Measurements from ENCODE around the gene DDX43.
"Not testable (repeated sequence)": the region's sequence is repeated elsewhere in the genome, so short reads cannot be mapped to it uniquely, and the experiment has no call there.

Gene DDX43

DNA sequence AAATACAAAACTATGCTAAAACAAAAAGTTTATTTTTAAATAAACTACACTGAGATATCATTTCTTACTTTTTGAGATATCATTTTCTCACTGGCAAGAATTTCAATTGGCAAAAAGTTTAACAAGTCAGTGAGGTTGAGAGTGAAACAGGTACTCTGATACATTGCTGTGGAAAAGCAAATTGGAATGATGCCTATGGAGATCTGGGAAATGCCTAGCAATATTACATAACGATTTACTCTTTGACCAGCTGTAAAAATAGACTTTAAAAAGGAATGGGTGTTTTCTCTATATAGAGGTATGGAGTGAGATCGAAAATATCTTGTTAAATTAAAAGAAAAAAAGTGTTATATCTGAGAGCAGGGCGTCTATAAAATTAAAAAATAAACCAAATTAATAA, 40.6 kb downstream of the DDX43 start:
- Histone ChIP-seq H3K27ac (ENCODE audit: low read length) (no peak overlapping the region), H3K4me1 (ENCODE audit: control insufficient read depth, insufficient read depth, low read length) (no peaks in the 10 kb centered on the region), H3K36me3 (ENCODE audit: control insufficient read depth in 2 of 2, insufficient read depth in 2 of 2, low read length in 2 of 2) (no peaks in the 10 kb centered on the region), H3K27me3 (ENCODE audit: control insufficient read depth in 1 of 2, insufficient read depth in 2 of 2, low read length in 2 of 2) (no peaks in the 10 kb centered on the region), H3K4me3 (ENCODE audit: low read length in 2 of 2) (no peak overlapping the region), H3K9ac (ENCODE audit: low read length in 2 of 2) (no peak overlapping the region), H3K9me3 (ENCODE audit: control insufficient read depth in 2 of 2, low read length in 2 of 2) (no peaks in the 10 kb centered on the region)

DNA sequence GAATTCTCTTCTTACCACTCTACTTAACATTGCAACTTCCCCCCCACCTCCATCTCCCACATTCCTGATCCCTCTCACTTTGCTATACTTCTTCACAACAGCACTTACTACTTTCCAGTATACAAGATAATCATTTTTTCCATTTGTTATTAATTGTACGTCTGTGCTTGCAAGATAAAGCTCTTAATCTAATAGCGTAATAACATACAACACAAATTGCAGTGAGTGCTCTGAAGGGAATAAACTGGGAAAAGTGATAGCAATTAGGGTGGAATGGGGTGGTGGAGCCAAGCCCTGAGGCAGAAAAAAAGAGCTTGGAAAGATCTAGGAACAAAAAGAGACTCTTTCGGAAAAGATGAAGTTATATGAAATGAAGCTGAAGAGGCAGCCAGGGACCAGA, 48.9 kb downstream of the DDX43 start:
- no peak overlapping the region for H3K4me3 ChIP-seq (ENCODE audit: low read length in 2 of 2)
- no peaks in the 10 kb centered on the region for H3K36me3 ChIP-seq (ENCODE audit: control insufficient read depth in 2 of 2, insufficient read depth in 2 of 2, low read length in 2 of 2)
- no peak overlapping the region for H3K27ac ChIP-seq (ENCODE audit: low read length)
- H3K27me3 ChIP-seq (ENCODE audit: control insufficient read depth in 1 of 2, insufficient read depth in 2 of 2, low read length in 2 of 2): no peaks in the 10 kb centered on the region
- no peaks in the 10 kb centered on the region for H3K9me3 ChIP-seq (ENCODE audit: control insufficient read depth in 2 of 2, low read length in 2 of 2)
- H3K4me1 ChIP-seq (ENCODE audit: control insufficient read depth, insufficient read depth, low read length): no peaks in the 10 kb centered on the region
- H3K9ac ChIP-seq (ENCODE audit: low read length in 2 of 2): no peak overlapping the region

DNA sequence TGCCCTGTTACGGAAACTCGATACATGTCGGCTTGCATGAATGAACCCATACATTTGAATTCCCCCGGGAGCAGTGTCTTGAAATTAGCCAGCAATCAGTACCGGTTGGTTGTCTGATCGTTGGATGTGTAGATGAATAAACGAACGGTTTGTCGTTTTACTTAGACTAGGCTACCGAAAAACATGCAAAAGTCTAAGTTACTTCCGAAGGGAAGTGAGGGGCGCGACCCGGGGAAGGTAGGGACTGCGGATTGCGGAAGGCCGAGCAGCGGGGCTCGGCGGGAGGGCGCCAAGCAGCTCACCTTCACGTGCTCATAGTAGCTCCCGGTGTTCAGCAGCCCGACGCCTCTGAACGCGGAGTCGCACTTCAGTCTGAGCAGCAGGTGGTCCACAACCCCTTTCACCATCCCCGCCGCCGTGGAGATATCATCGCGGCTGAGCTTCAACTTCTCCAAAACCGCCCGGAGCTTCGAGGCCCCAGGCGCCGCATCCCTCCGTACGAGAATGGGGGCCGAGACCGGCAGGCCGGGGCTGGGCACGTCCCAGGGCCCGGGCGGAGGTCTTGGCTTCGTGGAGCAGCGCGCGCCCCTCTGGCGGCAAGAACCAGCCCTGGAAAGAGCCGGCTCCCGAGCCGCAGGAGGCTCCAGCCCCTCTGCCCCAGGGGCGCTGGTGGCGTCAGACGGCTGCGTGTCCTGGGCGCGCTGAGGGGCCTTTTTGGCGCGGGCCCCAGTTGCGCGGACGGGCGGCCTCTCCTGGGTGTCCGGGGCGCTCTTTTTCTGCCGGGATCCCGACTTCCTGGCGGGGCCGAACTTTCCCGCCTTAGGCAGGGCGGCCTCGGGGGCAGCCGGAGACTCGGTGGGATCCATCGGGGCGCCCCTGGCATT, 56.8 kb downstream of the DDX43 start:
- Histone ChIP-seq H3K4me3 (ENCODE audit: low read length in 2 of 2) (peak overlapping the region; percentile 77 to 79), H3K36me3 (ENCODE audit: control insufficient read depth in 2 of 2, insufficient read depth in 2 of 2, low read length in 2 of 2) (no peaks in the 10 kb centered on the region), H3K4me1 (ENCODE audit: control insufficient read depth, insufficient read depth, low read length) (peaks cover 11% of the 10 kb centered on the region), H3K27ac (ENCODE audit: low read length) (peak overlapping the region; percentile 24), H3K27me3 (ENCODE audit: control insufficient read depth in 1 of 2, insufficient read depth in 2 of 2, low read length in 2 of 2) (peaks cover 0 to 8% of the 10 kb centered on the region in 2 donors), H3K9ac (ENCODE audit: low read length in 2 of 2) (peak overlapping the region; percentile 64 to 69), H3K9me3 (ENCODE audit: control insufficient read depth in 2 of 2, low read length in 2 of 2) (no peaks in the 10 kb centered on the region)

DNA sequence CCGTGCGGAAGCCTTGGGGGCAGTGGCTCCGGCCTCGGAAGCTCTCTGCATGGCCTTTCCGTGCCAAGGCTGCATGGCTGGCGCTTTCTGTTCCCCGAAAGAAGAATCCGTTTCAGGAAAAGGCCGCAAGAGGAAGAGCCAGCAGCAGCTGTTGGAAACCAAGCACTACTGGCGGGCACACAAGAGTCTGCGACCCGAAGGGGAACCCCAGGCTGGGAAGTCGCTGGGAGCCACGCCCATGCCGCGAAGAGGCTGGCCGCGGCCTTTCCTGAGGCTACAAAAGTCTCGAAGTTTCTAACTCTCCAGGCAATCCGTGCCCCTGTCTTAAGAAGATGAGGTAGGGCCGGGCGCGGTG, 57.5 kb downstream of the DDX43 start, which contains the start of gene CGAS:
Gene CGAS (minus strand): TSS at position 191 of the 355 bp plus-strand sequence. CDS start 116 bp downstream, at position 75.
- Histone ChIP-seq H3K36me3 (ENCODE audit: control insufficient read depth in 2 of 2, insufficient read depth in 2 of 2, low read length in 2 of 2) (no peaks in the 10 kb centered on the region), H3K9ac (ENCODE audit: low read length in 2 of 2) (peak within 1 kb of the TSS; percentile 64 to 69), H3K27me3 (ENCODE audit: control insufficient read depth in 1 of 2, insufficient read depth in 2 of 2, low read length in 2 of 2) (peaks cover 0 to 8% of the 10 kb centered on the region in 2 donors)

DNA sequence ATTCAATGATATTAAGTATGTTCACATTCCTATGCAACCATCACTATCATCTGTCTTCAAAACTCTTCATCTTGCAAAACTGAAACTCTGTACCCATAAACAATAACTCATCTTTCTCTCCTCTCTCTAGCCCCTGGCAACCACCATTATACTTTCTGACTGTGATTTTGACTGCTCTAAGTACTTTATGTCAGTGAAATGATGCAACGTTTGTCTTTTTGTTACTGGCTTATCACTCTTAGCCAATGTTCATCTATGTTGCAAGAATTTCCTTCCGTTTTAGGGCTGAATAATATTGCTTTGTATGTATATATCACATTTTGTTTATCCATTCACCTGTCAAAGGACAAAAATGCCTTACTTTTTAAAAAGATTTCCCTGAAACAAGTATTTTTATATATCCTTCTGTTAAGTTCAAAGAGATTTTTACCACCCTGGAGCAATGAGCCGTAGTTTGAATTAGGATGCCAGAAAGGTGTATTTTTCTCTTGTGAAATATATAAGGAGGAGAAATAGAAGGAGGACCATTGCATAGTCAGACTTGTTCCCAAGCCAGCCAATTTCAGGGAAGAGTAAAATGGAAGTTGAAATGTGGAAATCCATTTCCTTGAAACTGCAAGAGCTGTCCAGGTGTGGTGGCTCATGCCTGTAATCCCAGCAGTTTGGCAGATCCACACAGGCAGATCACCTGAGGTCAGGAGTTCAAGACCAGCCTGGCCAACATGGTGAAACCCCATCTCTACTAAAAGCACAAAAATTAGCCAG, 61.4 kb downstream of the DDX43 start:
- Histone ChIP-seq H3K9me3 (ENCODE audit: control insufficient read depth in 2 of 2, low read length in 2 of 2) (no peaks in the 10 kb centered on the region), H3K4me3 (ENCODE audit: low read length in 2 of 2) (no peak overlapping the region), H3K36me3 (ENCODE audit: control insufficient read depth in 2 of 2, insufficient read depth in 2 of 2, low read length in 2 of 2) (no peaks in the 10 kb centered on the region), H3K9ac (ENCODE audit: low read length in 2 of 2) (no peak overlapping the region), H3K27me3 (ENCODE audit: control insufficient read depth in 1 of 2, insufficient read depth in 2 of 2, low read length in 2 of 2) (peaks cover 0 to 6% of the 10 kb centered on the region in 2 donors), H3K4me1 (ENCODE audit: control insufficient read depth, insufficient read depth, low read length) (peaks cover 5% of the 10 kb centered on the region), H3K27ac (ENCODE audit: low read length) (no peak overlapping the region)

More for the DNA sequence above, 57.5 kb downstream of the DDX43 start, which contains the start of gene CGAS:
- peak within 1 kb of the TSS; percentile 24 for H3K27ac ChIP-seq (ENCODE audit: low read length)
- peaks cover 11% of the 10 kb centered on the region for H3K4me1 ChIP-seq (ENCODE audit: control insufficient read depth, insufficient read depth, low read length)
- no peaks in the 10 kb centered on the region for H3K9me3 ChIP-seq (ENCODE audit: control insufficient read depth in 2 of 2, low read length in 2 of 2)
- H3K4me3 ChIP-seq (ENCODE audit: low read length in 2 of 2): peak within 1 kb of the TSS; percentile 77 to 79

DNA sequence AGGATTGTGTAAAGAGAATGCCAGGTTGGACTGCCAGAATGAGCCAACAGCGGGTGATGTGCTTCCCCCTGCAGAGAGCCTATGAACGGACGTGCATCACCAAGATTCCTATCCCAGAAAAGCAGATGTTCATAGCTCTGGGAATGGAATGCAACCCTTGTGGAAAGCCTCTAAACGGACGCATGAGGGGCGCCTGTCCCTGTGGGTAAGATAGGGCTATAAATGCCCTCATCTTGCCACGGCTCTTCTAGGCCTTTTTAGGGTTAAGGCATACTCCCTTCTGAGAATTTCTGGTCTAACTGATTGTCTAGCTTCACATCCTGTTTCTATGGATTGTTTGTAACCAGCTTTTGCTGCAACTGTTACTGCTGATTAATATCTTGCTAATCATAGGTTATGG, 64.8 kb downstream of the DDX43 start:
- not testable (repeated sequence) for H3K4me3 ChIP-seq (ENCODE audit: low read length in 2 of 2); H3K27me3 ChIP-seq (ENCODE audit: control insufficient read depth in 1 of 2, insufficient read depth in 2 of 2, low read length in 2 of 2); H3K9ac ChIP-seq (ENCODE audit: low read length in 2 of 2); H3K9me3 ChIP-seq (ENCODE audit: control insufficient read depth in 2 of 2, low read length in 2 of 2); H3K36me3 ChIP-seq (ENCODE audit: control insufficient read depth in 2 of 2, insufficient read depth in 2 of 2, low read length in 2 of 2); H3K27ac ChIP-seq (ENCODE audit: low read length)
- H3K4me1 ChIP-seq (ENCODE audit: control insufficient read depth, insufficient read depth, low read length): peaks cover 14% of the 10 kb centered on the region

DNA sequence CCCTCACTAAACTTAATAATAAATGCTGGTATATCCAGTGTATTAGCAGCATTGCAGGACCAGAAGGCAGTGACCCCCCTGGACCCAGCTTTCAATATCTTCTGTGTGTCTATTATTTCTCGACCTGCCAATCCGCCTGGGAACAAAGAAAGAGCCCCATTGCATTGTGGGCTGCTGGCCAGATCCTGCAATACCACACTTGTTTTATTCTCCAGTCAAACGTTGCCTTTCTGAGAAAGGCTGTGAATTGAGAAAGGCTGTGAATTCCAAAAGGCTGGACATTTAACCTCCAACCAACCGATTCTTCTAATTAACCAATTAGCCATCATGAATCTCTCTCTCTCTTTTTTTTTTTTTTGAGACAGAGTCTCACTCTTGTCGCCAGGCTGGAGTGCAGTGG, 65.4 kb downstream of the DDX43 start:
- no peak overlapping the region for H3K9ac ChIP-seq (ENCODE audit: low read length in 2 of 2)
- H3K27ac ChIP-seq (ENCODE audit: low read length): no peak overlapping the region
- no peaks in the 10 kb centered on the region for H3K27me3 ChIP-seq (ENCODE audit: control insufficient read depth in 1 of 2, insufficient read depth in 2 of 2, low read length in 2 of 2)
- no peak overlapping the region for H3K4me3 ChIP-seq (ENCODE audit: low read length in 2 of 2)
- H3K36me3 ChIP-seq (ENCODE audit: control insufficient read depth in 2 of 2, insufficient read depth in 2 of 2, low read length in 2 of 2): no peaks in the 10 kb centered on the region
- H3K4me1 ChIP-seq (ENCODE audit: control insufficient read depth, insufficient read depth, low read length): peaks cover 14% of the 10 kb centered on the region
- no peaks in the 10 kb centered on the region for H3K9me3 ChIP-seq (ENCODE audit: control insufficient read depth in 2 of 2, low read length in 2 of 2)

DNA sequence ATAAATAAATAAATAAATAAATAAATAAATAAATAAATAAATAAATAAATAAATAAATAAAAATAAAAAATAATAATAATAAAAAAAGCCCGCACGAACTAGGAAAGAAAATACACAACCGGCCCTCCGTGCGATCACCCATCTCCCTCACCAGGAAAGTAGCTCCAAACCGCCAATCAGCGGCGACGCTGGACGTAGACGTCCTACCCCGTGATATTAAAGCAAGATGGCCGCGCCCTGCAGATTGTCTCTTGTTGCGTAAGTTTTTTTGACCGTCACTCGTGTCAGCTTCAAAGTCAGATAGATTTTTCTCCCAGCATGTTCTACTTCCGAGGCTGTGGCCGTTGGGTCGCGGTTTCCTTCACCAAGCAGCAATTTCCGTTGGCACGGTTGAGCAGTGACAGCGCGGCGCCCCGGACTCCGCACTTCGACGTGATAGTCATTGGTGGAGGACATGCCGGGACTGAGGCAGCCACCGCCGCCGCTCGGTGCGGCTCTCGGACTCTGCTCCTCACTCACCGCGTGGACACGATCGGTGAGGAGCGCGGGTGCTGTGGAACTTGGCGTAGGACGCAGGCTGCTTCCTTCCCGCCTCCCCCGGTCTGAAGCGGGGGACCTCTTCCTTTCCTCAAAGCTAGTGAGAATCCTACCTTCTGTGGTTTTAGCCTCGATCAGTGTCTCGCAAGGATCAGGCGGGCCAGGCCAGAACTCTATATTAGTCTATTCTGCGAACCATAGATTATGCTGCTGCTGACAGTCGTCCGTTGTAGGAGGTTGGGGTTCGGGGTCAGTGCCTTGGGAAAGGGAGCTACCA, 67.1 kb downstream of the DDX43 start, which contains the start of gene MTO1:
Gene MTO1 (plus strand): TSS at position 201 of the 814 bp plus-strand sequence. CDS start 118 bp downstream, at position 319.
- Histone ChIP-seq H3K4me1 (ENCODE audit: control insufficient read depth, insufficient read depth, low read length) (peaks cover 14% of the 10 kb centered on the region), H3K4me3 (ENCODE audit: low read length in 2 of 2) (peak within 1 kb of the TSS; percentile 99 to 100), H3K27ac (ENCODE audit: low read length) (peak within 1 kb of the TSS; percentile 95)

More for the DNA sequence above, 67.1 kb downstream of the DDX43 start, which contains the start of gene MTO1:
- Histone ChIP-seq H3K9me3 (ENCODE audit: control insufficient read depth in 2 of 2, low read length in 2 of 2) (no peaks in the 10 kb centered on the region), H3K9ac (ENCODE audit: low read length in 2 of 2) (peak within 1 kb of the TSS; percentile 97 to 100), H3K36me3 (ENCODE audit: control insufficient read depth in 2 of 2, insufficient read depth in 2 of 2, low read length in 2 of 2) (peaks cover 4 to 9% of the 10 kb centered on the region in 2 donors), H3K27me3 (ENCODE audit: control insufficient read depth in 1 of 2, insufficient read depth in 2 of 2, low read length in 2 of 2) (no peaks in the 10 kb centered on the region)
